GM10266 (cell line): ENCODE data around the gene PPP1R26.

Experiments used
- DNase-seq: peaks from one replicate; pipeline ENCODE4 v3.0.0; 2012; ENCODE audit errors: extremely low spot score
- CTCF ChIP-seq: IDR thresholded peaks from 2 replicates; pipeline ENCODE4 v1.5.1; 2012; ENCODE audit warnings: mild to moderate bottlenecking, low read depth; ENCODE audit not compliant: control insufficient read depth, insufficient read depth; ENCODE audit errors: missing control alignments

Gene PPP1R26

GRCh38 chr9:135517407-135517822, 37.8 kb downstream of the PPP1R26 start:
- no peak for DNase-seq
- no peak for TF ChIP-seq CTCF

GRCh38 chr9:135519179-135519971, 39.8 kb downstream of the PPP1R26 start:
- no peak for TF ChIP-seq CTCF
- DNase-seq = no peak

- no peak for TF ChIP-seq CTCF
- DNase-seq = no peak
Measured at GRCh38 chr9:135520916-135521607, 41.5 kb downstream of the PPP1R26 start, which contains the start of gene LCN1. LCN1 (plus strand) TSS chr9:135521440; CDS start chr9:135521498, 58 bp downstream.

- TF ChIP-seq CTCF = no peak
- no peak for DNase-seq
Measured at GRCh38 chr9:135521608-135522095, 42.1 kb downstream of the PPP1R26 start.

- TF ChIP-seq CTCF = no peak
Measured at GRCh38 chr9:135522137-135522877, 42.7 kb downstream of the PPP1R26 start.

GRCh38 chr9:135522931-135523330, 43.3 kb downstream of the PPP1R26 start:
- no peak for TF ChIP-seq CTCF
- no peak for DNase-seq

More at GRCh38 chr9:135522137-135522877, 42.7 kb downstream of the PPP1R26 start:
- DNase-seq = no peak
